ENCODE data around the gene DERL3.
A peak's percentile ranks its signal among the peaks of the same experiment; 100 is the strongest.

Gene DERL3

DNA sequence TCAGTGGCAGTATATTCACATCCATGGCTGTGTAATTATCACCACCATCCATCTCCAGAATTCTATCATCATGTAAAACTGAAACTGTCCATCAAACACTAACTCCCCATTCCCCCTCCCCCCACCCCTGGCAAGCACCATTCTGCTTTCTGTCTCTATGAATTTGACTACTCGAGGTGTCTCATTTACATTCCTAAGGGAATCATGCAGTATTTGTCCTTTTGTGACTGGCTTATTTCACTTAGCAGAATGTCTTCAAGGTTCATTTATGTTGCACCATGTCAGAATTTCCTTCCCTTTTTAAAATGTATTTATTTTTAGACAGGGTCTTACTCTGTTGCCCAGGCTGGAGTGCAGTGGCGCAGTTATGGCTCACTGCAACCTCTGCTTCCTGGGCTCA lies 20.3 kb downstream of the DERL3 start:
- peaks cover 5% of the 10 kb centered on the region for H3K4me1 Mint-ChIP-seq
- no peaks in the 10 kb centered on the region for H3K27me3 Mint-ChIP-seq (ENCODE audit: low read depth)
- H3K9me3 Mint-ChIP-seq: no peaks in the 10 kb centered on the region
- TF ChIP-seq, protein P1, sequence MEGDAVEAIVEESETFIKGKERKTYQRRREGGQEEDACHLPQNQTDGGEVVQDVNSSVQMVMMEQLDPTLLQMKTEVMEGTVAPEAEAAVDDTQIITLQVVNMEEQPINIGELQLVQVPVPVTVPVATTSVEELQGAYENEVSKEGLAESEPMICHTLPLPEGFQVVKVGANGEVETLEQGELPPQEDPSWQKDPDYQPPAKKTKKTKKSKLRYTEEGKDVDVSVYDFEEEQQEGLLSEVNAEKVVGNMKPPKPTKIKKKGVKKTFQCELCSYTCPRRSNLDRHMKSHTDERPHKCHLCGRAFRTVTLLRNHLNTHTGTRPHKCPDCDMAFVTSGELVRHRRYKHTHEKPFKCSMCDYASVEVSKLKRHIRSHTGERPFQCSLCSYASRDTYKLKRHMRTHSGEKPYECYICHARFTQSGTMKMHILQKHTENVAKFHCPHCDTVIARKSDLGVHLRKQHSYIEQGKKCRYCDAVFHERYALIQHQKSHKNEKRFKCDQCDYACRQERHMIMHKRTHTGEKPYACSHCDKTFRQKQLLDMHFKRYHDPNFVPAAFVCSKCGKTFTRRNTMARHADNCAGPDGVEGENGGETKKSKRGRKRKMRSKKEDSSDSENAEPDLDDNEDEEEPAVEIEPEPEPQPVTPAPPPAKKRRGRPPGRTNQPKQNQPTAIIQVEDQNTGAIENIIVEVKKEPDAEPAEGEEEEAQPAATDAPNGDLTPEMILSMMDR (IDR thresholded peaks at IDR 0.05; ENCODE audit: unreplicated experiment in 3 of 3): no peak
- H3K27ac Mint-ChIP-seq: no peak overlapping the region
- no peak overlapping the region for H3K4me3 Mint-ChIP-seq
- peaks cover 87% of the 10 kb centered on the region for H3K36me3 Mint-ChIP-seq (ENCODE audit: low read depth)

DNA sequence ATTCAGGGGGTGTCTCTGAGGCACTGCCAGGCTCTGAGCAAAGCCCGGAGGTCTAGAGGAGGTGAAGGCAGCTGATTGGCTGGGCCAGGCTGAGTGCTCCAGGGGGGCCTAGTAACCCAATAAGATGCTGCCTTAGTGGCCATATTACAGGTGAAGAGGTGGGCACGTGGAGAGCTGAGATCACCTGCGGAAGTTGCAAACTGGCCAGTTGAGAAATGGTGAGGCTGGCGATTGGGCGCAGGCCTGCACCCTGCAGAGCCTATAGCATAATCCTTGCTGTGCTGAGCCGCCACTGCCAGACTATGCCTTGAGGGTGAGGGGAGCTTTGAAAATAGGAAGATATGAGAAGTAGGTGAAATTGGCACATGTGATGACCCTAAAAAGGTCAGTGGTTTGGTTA lies 21.7 kb downstream of the DERL3 start:
- no peak overlapping the region for H3K4me3 Mint-ChIP-seq
- H3K27me3 Mint-ChIP-seq (ENCODE audit: low read depth): no peaks in the 10 kb centered on the region
- no peak overlapping the region for H3K27ac Mint-ChIP-seq
- no peaks in the 10 kb centered on the region for H3K9me3 Mint-ChIP-seq
- TF ChIP-seq, protein P1 (IDR thresholded peaks at IDR 0.05; ENCODE audit: unreplicated experiment in 3 of 3): no peak
- no peaks in the 10 kb centered on the region for H3K4me1 Mint-ChIP-seq
- H3K36me3 Mint-ChIP-seq (ENCODE audit: low read depth): peaks cover 85% of the 10 kb centered on the region

DNA sequence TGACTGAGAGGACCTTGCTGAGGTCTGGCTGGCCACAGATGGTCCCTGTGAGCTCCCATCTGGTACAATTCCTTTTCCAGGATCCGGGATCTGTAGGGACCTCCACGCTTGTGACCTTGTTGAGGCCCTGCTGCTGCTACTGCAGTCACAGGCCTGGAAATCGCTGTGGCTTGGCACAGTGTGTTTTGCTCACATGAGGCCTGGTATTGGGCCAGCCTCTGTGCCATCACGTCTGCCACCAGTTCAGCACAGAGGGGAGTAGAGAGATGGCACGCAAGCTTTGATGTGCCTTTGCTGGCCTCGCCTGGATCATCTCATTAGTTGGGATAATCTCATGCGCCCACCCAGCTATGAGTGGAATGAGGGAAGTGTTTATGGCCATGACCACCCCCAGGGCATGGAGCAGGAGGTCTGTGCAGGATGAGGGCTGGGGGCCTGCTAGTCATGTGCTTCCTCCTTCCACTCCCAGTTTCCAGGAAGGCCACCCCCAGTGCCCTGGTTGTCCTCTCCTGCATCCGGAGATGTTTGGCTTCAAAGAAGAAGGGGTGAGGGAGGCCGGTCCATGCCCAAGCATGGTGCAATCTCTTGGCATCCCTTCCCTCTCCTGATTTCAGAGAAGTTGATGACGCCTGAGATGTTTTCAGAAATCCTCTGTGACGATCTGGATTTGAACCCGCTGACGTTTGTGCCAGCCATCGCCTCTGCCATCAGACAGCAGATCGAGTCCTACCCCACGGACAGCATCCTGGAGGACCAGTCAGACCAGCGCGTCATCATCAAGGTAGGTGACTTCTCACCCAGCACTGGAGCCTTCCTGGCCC lies 22.4 kb downstream of the DERL3 start:
- Mint-ChIP-seq H3K27me3 (ENCODE audit: low read depth) (no peaks in the 10 kb centered on the region), H3K9me3 (no peaks in the 10 kb centered on the region), H3K4me3 (no peak overlapping the region), H3K4me1 (no peaks in the 10 kb centered on the region), H3K27ac (peak overlapping the region in 1 of 3 experiments; percentile 19), H3K36me3 (ENCODE audit: low read depth) (peaks cover 87% of the 10 kb centered on the region)
- TF ChIP-seq, protein P1 (IDR thresholded peaks at IDR 0.05; ENCODE audit: unreplicated experiment in 3 of 3): no peak

DNA sequence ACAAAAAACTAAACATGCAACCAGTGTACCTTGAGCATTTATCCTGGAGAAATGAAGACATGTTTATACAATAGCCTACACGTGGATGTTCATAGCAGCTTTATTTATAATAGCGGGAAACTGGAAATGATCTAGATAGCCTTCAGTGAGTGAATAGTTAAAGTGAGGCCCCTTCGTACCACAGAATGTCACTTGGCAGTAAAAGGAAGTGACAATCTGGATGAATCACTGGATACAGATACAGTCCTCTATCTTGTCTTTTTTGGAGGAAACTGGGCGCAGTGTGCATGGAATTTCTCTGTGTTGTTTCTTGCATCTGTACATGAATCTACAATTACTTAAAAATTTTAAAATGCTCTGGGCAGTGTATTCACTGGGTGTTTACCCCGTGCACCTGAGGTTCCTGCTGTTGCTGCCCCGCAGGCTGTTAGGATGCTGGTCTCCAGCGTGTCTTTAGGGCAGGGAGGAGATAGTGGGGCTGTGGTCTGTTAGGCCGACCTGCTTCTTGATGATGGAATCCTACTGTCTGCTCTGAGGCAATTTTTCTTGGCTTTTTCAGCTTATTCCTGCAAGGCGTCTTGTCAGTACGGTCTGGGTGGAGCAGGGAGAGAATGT lies 23.2 kb downstream of the DERL3 start:
- Mint-ChIP-seq H3K27ac (peak overlapping the region in 1 of 3 experiments; percentile 19), H3K36me3 (ENCODE audit: low read depth) (peaks cover 89% of the 10 kb centered on the region), H3K9me3 (no peaks in the 10 kb centered on the region), H3K4me3 (no peak overlapping the region), H3K27me3 (ENCODE audit: low read depth) (no peaks in the 10 kb centered on the region), H3K4me1 (no peaks in the 10 kb centered on the region)
- TF ChIP-seq, protein P1 (IDR thresholded peaks at IDR 0.05; ENCODE audit: unreplicated experiment in 3 of 3): no peak

DNA sequence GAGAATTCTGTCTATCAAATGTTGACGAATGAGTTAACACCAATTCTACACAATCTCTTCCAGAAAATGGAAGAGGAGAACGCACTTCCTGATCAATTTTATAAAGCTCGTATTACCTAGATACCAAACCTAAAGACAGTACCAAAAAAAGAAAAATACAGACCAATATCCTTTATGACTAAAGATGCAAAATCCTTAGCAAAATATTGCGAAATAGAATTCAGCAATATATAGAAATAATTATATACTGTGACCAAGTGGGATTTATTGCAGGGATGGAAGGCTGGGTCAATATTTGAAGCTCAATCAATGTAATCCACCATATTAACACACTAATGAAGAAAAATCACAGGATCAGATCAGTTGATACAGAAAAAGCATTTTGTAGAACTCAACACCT lies 26.4 kb downstream of the DERL3 start:
- Mint-ChIP-seq H3K27me3 (ENCODE audit: low read depth) (no peaks in the 10 kb centered on the region), H3K27ac (no peak overlapping the region), H3K4me3 (no peak overlapping the region), H3K36me3 (ENCODE audit: low read depth) (peaks cover 67% of the 10 kb centered on the region), H3K9me3 (no peaks in the 10 kb centered on the region), H3K4me1 (no peaks in the 10 kb centered on the region)
- TF ChIP-seq, protein P1 (IDR thresholded peaks at IDR 0.05; ENCODE audit: unreplicated experiment in 3 of 3): no peak
